Effector memory CD8-positive, alpha-beta T cell (primary cell): ENCODE measurements around the gene PGF.

Experiments
- ATAC-seq: fragments of 150-1000 bp; cut with Tn5 transposase; replicated peaks from 2 replicates; pipeline ENCODE4 v1.10.0; 2021; ENCODE audit warnings: mild to moderate bottlenecking, moderate library complexity
- DNase-seq, 3 experiments: peaks; one replicate each; pipeline ENCODE4 v3.0.0; 2021
- H3K27ac Mint-ChIP-seq, 2 donors: one replicate each; pipeline ENCODE4 v1.8.0; 2022; ENCODE audit warnings: mild to moderate bottlenecking in 2 of 2, mixed read lengths in 2 of 2, moderate library complexity in 2 of 2
- H3K27me3 Mint-ChIP-seq, 2 donors: one replicate each; pipeline ENCODE4 v1.8.0; 2022; ENCODE audit warnings: mixed read lengths in 2 of 2
- H3K36me3 Mint-ChIP-seq: one replicate; pipeline ENCODE4 v1.8.0; 2022; ENCODE audit warnings: mild to moderate bottlenecking, moderate library complexity, mixed read lengths; ENCODE audit not compliant: insufficient read depth
- H3K4me1 Mint-ChIP-seq, 2 donors: one replicate each; pipeline ENCODE4 v1.8.0; 2022; ENCODE audit warnings: low read depth in 2 of 2, mixed read lengths in 2 of 2
- H3K4me3 Mint-ChIP-seq, 2 donors: one replicate each; pipeline ENCODE4 v1.8.0; 2022; ENCODE audit warnings: mild to moderate bottlenecking in 2 of 2, mixed read lengths in 2 of 2, moderate library complexity in 2 of 2
- H3K9me3 Mint-ChIP-seq, 2 donors: one replicate each; pipeline ENCODE4 v1.8.0; 2022; ENCODE audit warnings: mixed read lengths in 2 of 2

Gene PGF

DNA sequence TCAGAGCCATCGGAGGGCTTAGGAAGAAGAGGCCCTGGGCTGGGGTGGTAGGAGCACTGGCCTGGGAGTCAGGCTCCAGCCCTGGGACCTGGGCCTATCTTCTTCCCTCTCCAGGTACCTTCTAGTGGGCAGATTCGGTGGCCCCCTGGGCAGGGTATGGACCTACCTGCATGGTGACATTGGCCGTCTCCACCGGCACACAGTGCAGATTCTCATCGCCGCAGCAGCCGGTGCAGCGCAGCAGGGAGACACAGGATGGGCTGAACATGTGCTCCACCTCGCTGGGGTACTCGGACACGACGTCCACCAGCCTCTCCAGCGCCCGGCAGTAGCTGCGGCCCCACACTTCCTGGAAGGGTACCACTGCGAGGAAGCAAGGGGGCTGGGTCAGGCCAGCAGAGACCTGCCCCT, 6.2 kb downstream of the PGF start:
- Mint-ChIP-seq H3K9me3 (no peaks in the 10 kb centered on the region), H3K4me1 (peaks cover 7 to 8% of the 10 kb centered on the region in 2 donors), H3K4me3 (no peak overlapping the region), H3K36me3 (no peaks in the 10 kb centered on the region), H3K27ac (peak overlapping the region in 1 of 2 donors; percentile 32), H3K27me3 (peaks cover 14 to 34% of the 10 kb centered on the region in 2 donors)
- DNase-seq (no peak), ATAC-seq (no peak)

- no peak for DNase-seq
- Mint-ChIP-seq H3K4me1 (peaks cover 7 to 8% of the 10 kb centered on the region in 2 donors), H3K27ac (no peak overlapping the region), H3K36me3 (no peaks in the 10 kb centered on the region), H3K4me3 (no peak overlapping the region), H3K9me3 (no peaks in the 10 kb centered on the region), H3K27me3 (peaks cover 14 to 30% of the 10 kb centered on the region in 2 donors)
- ATAC-seq, result no peak
These were observed 6.9 kb downstream of the PGF start for GRCh38 chr14:74948228-74949175.

GRCh38 chr14:74947353-74948227, 7.8 kb downstream of the PGF start:
- Mint-ChIP-seq H3K27ac (no peak overlapping the region), H3K27me3 (peaks cover 10 to 21% of the 10 kb centered on the region in 2 donors), H3K4me3 (no peak overlapping the region), H3K9me3 (no peaks in the 10 kb centered on the region), H3K4me1 (peaks cover 8 to 16% of the 10 kb centered on the region in 2 donors), H3K36me3 (no peaks in the 10 kb centered on the region)
- ATAC-seq (no peak), DNase-seq (no peak)

DNA sequence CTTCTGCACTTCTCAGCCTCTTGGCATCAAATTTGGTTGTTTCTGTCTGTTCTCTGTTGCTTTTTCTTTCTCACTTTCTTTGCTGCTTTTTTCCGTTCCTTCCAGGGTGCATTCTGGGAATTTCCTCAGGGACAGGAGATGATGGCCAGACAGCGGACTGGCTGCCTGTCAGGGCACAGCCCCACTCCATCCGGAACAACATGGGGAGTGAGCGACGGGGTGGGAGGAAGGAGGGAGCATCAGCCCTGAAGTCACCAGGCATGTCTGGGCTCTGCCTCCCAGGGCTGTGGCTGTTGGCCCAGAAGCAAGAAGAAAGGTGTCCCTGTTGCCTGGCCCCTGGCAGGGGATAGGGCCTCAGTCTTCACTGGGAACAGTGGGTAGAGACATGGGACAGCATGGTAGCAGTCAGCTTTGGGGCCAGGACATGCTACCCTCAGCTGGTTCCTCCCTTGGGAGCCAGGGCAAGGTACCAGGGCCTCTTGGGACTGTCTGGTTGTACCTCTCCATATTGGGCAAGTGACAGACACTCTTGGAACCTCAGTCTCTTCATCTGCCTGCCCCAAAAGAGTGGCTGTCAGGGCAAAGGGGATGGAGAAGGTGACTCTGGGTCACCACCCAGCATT, 8.6 kb downstream of the PGF start:
- Mint-ChIP-seq H3K27me3 (peaks cover 9 to 19% of the 10 kb centered on the region in 2 donors), H3K9me3 (no peaks in the 10 kb centered on the region), H3K4me3 (no peak overlapping the region), H3K36me3 (no peaks in the 10 kb centered on the region), H3K27ac (peak overlapping the region in 1 of 2 donors; percentile 71), H3K4me1 (peaks cover 13 to 21% of the 10 kb centered on the region in 2 donors)
- DNase-seq (no peak), ATAC-seq (no peak)

- Mint-ChIP-seq H3K36me3 (no peaks in the 10 kb centered on the region), H3K9me3 (no peaks in the 10 kb centered on the region), H3K27ac (peak overlapping the region; percentile 20 to 71), H3K4me1 (peaks cover 19 to 24% of the 10 kb centered on the region in 2 donors), H3K27me3 (peaks cover 9 to 19% of the 10 kb centered on the region in 2 donors), H3K4me3 (peak overlapping the region; percentile 27 to 28)
- peak; percentile 80 for ATAC-seq
- peak; percentile 73 to 77 (median 75) for DNase-seq
These were observed 9.3 kb downstream of the PGF start for GRCh38 chr14:74945852-74946658.

- H3K27me3 Mint-ChIP-seq, result peaks cover 6 to 16% of the 10 kb centered on the region in 2 donors
- H3K4me1 Mint-ChIP-seq, result peaks cover 19 to 25% of the 10 kb centered on the region in 2 donors
- no peak overlapping the region for H3K4me3 Mint-ChIP-seq
- no peak overlapping the region for H3K27ac Mint-ChIP-seq
- no peak for DNase-seq
- ATAC-seq, result no peak
- no peaks in the 10 kb centered on the region for H3K36me3 Mint-ChIP-seq
- H3K9me3 Mint-ChIP-seq, result no peaks in the 10 kb centered on the region
These were observed 10.0 kb downstream of the PGF start for GRCh38 chr14:74945261-74945851.

- no peaks in the 10 kb centered on the region for H3K27me3 Mint-ChIP-seq
- H3K9me3 Mint-ChIP-seq, result no peaks in the 10 kb centered on the region
- peak overlapping the region; percentile 73 to 84 for H3K4me3 Mint-ChIP-seq
- no peak for DNase-seq
- peak overlapping the region; percentile 95 to 96 for H3K27ac Mint-ChIP-seq
- no peaks in the 10 kb centered on the region for H3K36me3 Mint-ChIP-seq
- H3K4me1 Mint-ChIP-seq, result peaks cover 24 to 29% of the 10 kb centered on the region in 2 donors
- ATAC-seq, result no peak
These were observed 12.8 kb downstream of the PGF start for GRCh38 chr14:74942608-74943007.

DNA sequence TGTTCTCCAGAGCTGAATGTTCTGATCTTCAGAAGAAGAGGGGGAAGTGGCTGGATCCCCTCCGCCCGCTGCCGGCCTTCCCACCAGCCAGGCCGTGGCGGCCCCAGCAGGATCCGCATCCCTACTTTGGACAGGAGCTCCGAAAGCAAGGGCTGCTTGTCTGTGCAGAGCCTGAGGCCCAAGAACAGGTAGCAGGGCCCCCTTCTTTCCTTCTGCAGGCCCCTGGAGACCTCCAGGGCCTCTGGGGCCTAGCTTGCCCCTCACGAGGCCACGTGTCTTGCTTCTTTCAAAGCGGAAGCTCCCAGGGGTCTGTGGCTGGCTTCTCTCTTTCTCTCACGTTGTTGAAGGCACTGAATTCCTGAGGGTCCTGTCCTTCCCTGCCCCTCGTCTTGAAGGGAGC, 13.2 kb downstream of the PGF start:
- Mint-ChIP-seq H3K4me3 (peak overlapping the region; percentile 73 to 84), H3K4me1 (peaks cover 24 to 29% of the 10 kb centered on the region in 2 donors), H3K36me3 (no peaks in the 10 kb centered on the region), H3K9me3 (no peaks in the 10 kb centered on the region), H3K27me3 (no peaks in the 10 kb centered on the region), H3K27ac (peak overlapping the region; percentile 95 to 96)
- DNase-seq (no peak), ATAC-seq (no peak)

DNA sequence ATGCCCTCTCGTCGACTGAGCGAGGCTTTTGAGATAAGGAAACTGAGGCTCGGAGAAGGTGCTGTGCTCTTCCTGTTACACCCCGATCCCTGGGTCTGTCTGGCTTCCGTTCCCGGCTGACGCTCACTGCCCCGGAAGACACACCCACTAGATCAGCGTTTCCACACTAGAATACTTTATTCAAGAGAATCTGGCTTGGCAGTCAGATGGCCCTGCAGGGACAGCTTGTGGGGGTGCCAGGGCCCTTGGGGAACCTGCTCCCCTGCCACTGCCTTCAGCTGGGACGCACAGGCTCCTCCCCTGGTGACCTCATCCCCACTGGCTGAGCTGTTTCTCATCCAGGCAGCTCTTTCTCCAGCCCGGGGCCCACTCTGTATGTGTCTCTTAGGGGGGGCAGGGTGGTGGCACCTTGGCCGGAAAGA, 13.7 kb downstream of the PGF start:
- H3K4me1 Mint-ChIP-seq, result peaks cover 24 to 29% of the 10 kb centered on the region in 2 donors
- DNase-seq (peak; percentile 23 to 38 (median 24)), ATAC-seq (peak; percentile 62)
- no peaks in the 10 kb centered on the region for H3K36me3 Mint-ChIP-seq
- no peaks in the 10 kb centered on the region for H3K9me3 Mint-ChIP-seq
- peak overlapping the region; percentile 73 to 84 for H3K4me3 Mint-ChIP-seq
- peak overlapping the region; percentile 95 to 96 for H3K27ac Mint-ChIP-seq
- H3K27me3 Mint-ChIP-seq, result no peaks in the 10 kb centered on the region

GRCh38 chr14:74940956-74941565, 14.3 kb downstream of the PGF start:
- H3K4me1 Mint-ChIP-seq, result peaks cover 17 to 22% of the 10 kb centered on the region in 2 donors
- no peak for ATAC-seq
- H3K27me3 Mint-ChIP-seq, result no peaks in the 10 kb centered on the region

GRCh38 chr14:74938531-74939495, 16.6 kb downstream of the PGF start:
- H3K36me3 Mint-ChIP-seq, result no peaks in the 10 kb centered on the region
- ATAC-seq, result no peak
- H3K27me3 Mint-ChIP-seq, result peaks cover 3 to 12% of the 10 kb centered on the region in 2 donors
- H3K27ac Mint-ChIP-seq, result no peak overlapping the region
- peaks cover 17 to 22% of the 10 kb centered on the region in 2 donors for H3K4me1 Mint-ChIP-seq
- H3K9me3 Mint-ChIP-seq, result no peaks in the 10 kb centered on the region
- no peak overlapping the region for H3K4me3 Mint-ChIP-seq
- DNase-seq, result no peak

More at GRCh38 chr14:74940956-74941565, 14.3 kb downstream of the PGF start:
- Mint-ChIP-seq H3K9me3 (no peaks in the 10 kb centered on the region), H3K4me3 (peak overlapping the region; percentile 73 to 84), H3K36me3 (no peaks in the 10 kb centered on the region), H3K27ac (peak overlapping the region; percentile 95 to 96)
- no peak for DNase-seq
